K562 (cell line): Measurements from ENCODE around the gene FMNL2. TPM values are rescaled to one million over a fixed set of nuclear protein-coding genes. Genes with fewer than 3 reads are reported as not detected.

Experiments
- ATAC-seq: fragments of 200-7000 bp; cut with Tn5 transposase; 3 replicates; pipeline ENCODE4 v1.9.1; 2020; ENCODE audit warnings: moderate library complexity
- BruUV-seq: library from RNA; stranded (reverse); fragments of 400-500 nt; replicated peaks from 2 replicates; lab custom pipeline; 2021; lab: Mats Ljungman, UMichigan
- CTCF ChIA-PET: fragments of 300-600 bp; formaldehyde crosslinking; extraction: SDS; loops from one replicate; lab custom pipeline; 2021; ENCODE audit warnings: low intra/inter-chr PET ratio; lab: Yijun Ruan, JAX
- POLR2A ChIA-PET: fragments of 300-600, 350-650 bp; sonication (Branson Sonifier 250); formaldehyde crosslinking; extraction: SDS; loops from one replicate; lab custom pipeline; 2021; ENCODE audit warnings: antibody characterized with exemption, inconsistent platforms; lab: Yijun Ruan, JAX
- DNase-seq, 4 experiments: peaks; one replicate each; pipeline versions ENCODE4 v3.0.0 to v3.0.0-alpha.2; 2011 to 2018; ENCODE audit warnings: low spot score in 3 of 4, mixed read lengths in 3 of 4; ENCODE audit errors: extremely low read depth in 1 of 4
- FAIRE-seq: peaks from 2 replicates; lab custom pipeline; 2011; peaks lifted over from hg19 to GRCh38; lab: Jason Lieb, UNC
- H2AFZ ChIP-seq: 2 replicates; pipeline ENCODE4 v1.6.0; 2011; ENCODE audit warnings: low read depth, low read length, control low read depth, inconsistent platforms
- H3K27ac ChIP-seq: fragments of 200-600 bp; 3 replicates; pipeline ENCODE4 v1.8.0; 2011; ENCODE audit warnings: low read depth, mild to moderate bottlenecking, control low read depth, inconsistent platforms, low read length, moderate library complexity, mixed read lengths; ENCODE audit errors: extremely low read depth
- H3K27me3 ChIP-seq, 2 experiments: fragments of 300-600 bp in 1 of 2; 2 replicates in 1 of 2; 3 replicates in 1 of 2; pipeline versions ENCODE4 v1.6.0 to v1.8.0; 2011; ENCODE audit warnings: inconsistent platforms in 2 of 2, low read length in 2 of 2, mild to moderate bottlenecking in 1 of 2, mixed read lengths in 1 of 2, moderate library complexity in 1 of 2; ENCODE audit not compliant: control insufficient read depth in 2 of 2, insufficient read depth in 2 of 2
- H3K36me3 ChIP-seq: fragments of 300-600 bp; 3 replicates; pipeline ENCODE4 v1.8.0; 2011; ENCODE audit warnings: mild to moderate bottlenecking, low read length, inconsistent platforms; ENCODE audit not compliant: control insufficient read depth, insufficient read depth
- H3K4me1 ChIP-seq, 2 experiments: fragments of 200-600 bp in 1 of 2; replicated peaks in 1 of 2; 2 replicates in 1 of 2; 3 replicates in 1 of 2; pipeline versions ENCODE4 v1.5.1 to v1.8.0; 2011; ENCODE audit warnings: inconsistent platforms in 2 of 2, low read length in 2 of 2, mild to moderate bottlenecking in 1 of 2, mixed read lengths in 1 of 2, moderate library complexity in 1 of 2; ENCODE audit not compliant: control insufficient read depth in 2 of 2, insufficient read depth in 2 of 2
- H3K4me2 ChIP-seq: 2 replicates; pipeline ENCODE4 v1.6.1; 2011; ENCODE audit warnings: low read length, control low read depth, inconsistent platforms, mixed read lengths; ENCODE audit not compliant: insufficient read depth
- H3K4me3 ChIP-seq: fragments of 200-600 bp; sonication (generic), shearing (Covaris generic); 2 replicates; pipeline ENCODE4 v1.5.1; 2016; ENCODE audit warnings: control low read depth, inconsistent platforms
- H3K79me2 ChIP-seq: fragments of 200-600 bp; 3 replicates; pipeline ENCODE4 v1.8.0; 2011; ENCODE audit warnings: low read length, inconsistent platforms; ENCODE audit not compliant: control insufficient read depth, insufficient read depth
- H3K9ac ChIP-seq, 2 experiments: 2 replicates each; pipeline versions ENCODE4 v1.6.0 to v1.6.1; 2011; ENCODE audit warnings: low read depth in 2 of 2, low read length in 2 of 2, control low read depth in 1 of 2, inconsistent platforms in 1 of 2, mild to moderate bottlenecking in 1 of 2, mixed read lengths in 1 of 2; ENCODE audit not compliant: insufficient read depth in 1 of 2
- H3K9me1 ChIP-seq: one replicate; pipeline ENCODE4 v1.6.0; 2011; ENCODE audit warnings: inconsistent platforms, mild to moderate bottlenecking, low read length, moderate library complexity; ENCODE audit not compliant: control insufficient read depth, insufficient read depth
- H3K9me3 ChIP-seq: replicated peaks from 2 replicates; pipeline ENCODE4 v1.5.1; 2011; ENCODE audit warnings: low read depth, low read length, inconsistent platforms; ENCODE audit not compliant: control insufficient read depth, insufficient read depth
- H4K20me1 ChIP-seq: replicated peaks from 2 replicates; pipeline ENCODE4 v1.6.1; 2011; ENCODE audit warnings: low read length, inconsistent platforms, mixed read lengths; ENCODE audit not compliant: control insufficient read depth, insufficient read depth
- C11orf30 ChIP-seq: fragments of 450-650 bp; IDR thresholded peaks from 2 replicates; pipeline ENCODE4 v1.6.1; 2016; ENCODE audit warnings: low read depth, mild to moderate bottlenecking
- CBX5 ChIP-seq: IDR thresholded peaks from 2 replicates; pipeline ENCODE4 v1.6.1; 2014; ENCODE audit warnings: low read depth, borderline replicate concordance
- CEBPG ChIP-seq, 3 experiments: fragments of 200-800 bp in 1 of 3; sonication (Bioruptor generic) in 1 of 3; sonication (generic) in 1 of 3; formaldehyde crosslinking in 1 of 3; IDR thresholded peaks in 2 of 3; conservative IDR thresholded peaks in 1 of 3; 2 replicates each; pipeline versions ENCODE4 v1.6.1 to v1.8.0; 2016 to 2022; ENCODE audit warnings: missing compliant biosample characterization in 2 of 3, missing genetic modification characterization in 2 of 3, mild to moderate bottlenecking in 1 of 3, missing genetic modification reagents in 1 of 3
- MAFG ChIP-seq: fragments of 450-650 bp; conservative IDR thresholded peaks from 2 replicates; pipeline ENCODE4 v1.6.1; 2016; ENCODE audit warnings: missing genetic modification characterization, missing compliant biosample characterization
- MCM5 ChIP-seq: fragments of 450-650 bp; IDR thresholded peaks from 2 replicates; pipeline ENCODE4 v1.6.1; 2016; ENCODE audit warnings: low read depth
- PCBP2 ChIP-seq: fragments of 200-400 bp; formaldehyde crosslinking; IDR thresholded peaks from 2 replicates; pipeline ENCODE4 v1.6.1; 2018; ENCODE audit warnings: low read length, low read depth, mild to moderate bottlenecking, moderate library complexity; ENCODE audit not compliant: poor library complexity, severe bottlenecking
- STAG1 ChIP-seq: sonication (generic); formaldehyde crosslinking; IDR thresholded peaks from 2 replicates; pipeline ENCODE4 v1.5.0; 2020; ENCODE audit warnings: missing genetic modification reagents, borderline replicate concordance
- ZFP1 ChIP-seq: fragments of 450-650 bp; formaldehyde crosslinking; IDR thresholded peaks from 2 replicates; pipeline ENCODE4 v1.4.0; 2020; ENCODE audit warnings: mild to moderate bottlenecking, mixed read lengths
- ZNF282 ChIP-seq: sonication (generic); formaldehyde crosslinking; IDR thresholded peaks from 2 replicates; pipeline ENCODE4 v1.8.1; 2023; ENCODE audit warnings: missing genetic modification reagents
- ZNF316 ChIP-seq: fragments of 450-650 bp; IDR thresholded peaks from 2 replicates; pipeline ENCODE4 v1.6.1; 2016
- ZNF507 ChIP-seq: conservative IDR thresholded peaks from 2 replicates; pipeline ENCODE4 v1.6.1; 2017; ENCODE audit warnings: missing genetic modification characterization, missing compliant biosample characterization
- in situ Hi-C: fragments of 300-500 bp; cut with MboI; formaldehyde crosslinking; loops from 4 replicates; pipeline ENCODE4 v1.15.0; 2018; ENCODE audit warnings: inconsistent platforms, mixed read lengths
- intact Hi-C: fragments of 100-400 bp; cut with micrococcal nuclease; formaldehyde crosslinking; loops from 2 replicates; pipeline ENCODE4 v1.14.2; 2022
- polyA plus RNA-seq, 8 experiments: library from polyadenylated mRNA; depleted of rRNA in 4 of 8; stranded (reverse) in 5 of 8; unstranded in 3 of 8; fragments of >200 nt; fragmentation: Nextera tagmentation in 2 of 8; fragmentation: Illumina TruSeq in 1 of 8; extraction: Ambion mirVana in 2 of 8; extraction: Trizol in 1 of 8; gene quantifications; 2 replicates each; pipeline versions ENCODE4 v1.2.1 to v1.2.3, GENCODE V29; 2011 to 2014; ENCODE audit warnings: inconsistent platforms in 1 of 8, missing spikeins in 1 of 8
- total RNA-seq, 7 experiments: library from RNA; depleted of rRNA in 6 of 7; stranded (reverse); fragments of >200 nt in 6 of 7; fragmentation: Illumina TruSeq in 2 of 7; extraction: Trizol in 2 of 7; gene quantifications; 2 replicates each; pipeline versions ENCODE4 v1.2.1 to v1.2.3, GENCODE V29; 2011 to 2021; ENCODE audit warnings: low replicate concordance in 1 of 7
- TF ChIP-seq, protein P1 (sequence below): sonication (generic); formaldehyde crosslinking; IDR thresholded peaks from 2 replicates; pipeline ENCODE4 v1.8.0; 2022; ENCODE audit warnings: missing genetic modification reagents, mild to moderate bottlenecking, moderate library complexity, borderline replicate concordance

FMNL2 gene
- total and polyA plus RNA-seq, 9 of the 15 experiments (the other 6 are each of a cell fraction or from before 2014, with no cell fraction given) = 0.15 to 0.49 (median 0.24) TPM; not detected in 1

DNA sequence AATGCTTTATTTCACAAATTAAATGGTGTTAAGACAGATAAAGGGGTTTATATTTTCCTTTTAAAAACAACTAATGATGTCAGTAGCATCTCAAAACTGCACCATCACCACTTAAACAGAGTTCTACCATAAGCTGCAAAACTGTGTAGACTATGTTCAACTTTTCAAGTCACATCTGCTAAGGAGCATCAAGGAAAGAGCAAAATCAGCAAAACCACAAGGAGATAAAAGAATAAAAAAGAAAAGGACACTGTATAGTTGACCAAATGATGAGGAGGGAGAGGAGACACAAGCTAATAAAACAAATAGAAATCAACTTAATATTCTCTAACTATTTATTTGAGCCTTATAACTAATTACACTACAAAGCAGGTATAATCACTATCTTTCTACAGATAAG, 348.4 kb downstream of the FMNL2 start:
- TF ChIP-seq C11orf30 (peak; percentile 50; the same call in 1 of the 2 replicates), CBX5 (no peak), ZNF316 (peak; percentile 72)
- TF ChIP-seq, all 486 proteins: peak for 2
- FAIRE-seq (no peak), DNase-seq (no peak), ATAC-seq (no peak)
- in situ Hi-C loops = no loop called here
- H3K9ac ChIP-seq = no peak overlapping the region
- BruUV-seq = no TSS peak
- H3K27ac ChIP-seq = no peak overlapping the region
- H3K79me2 ChIP-seq = peaks cover 63% of the 10 kb centered on the region
- CTCF ChIA-PET = no interaction called here
- no peak overlapping the region for H3K4me3 ChIP-seq
- POLR2A ChIA-PET = interaction anchor here (0.7 kb wide), 1 partner anchor 117 kb away, joined by 3 read pairs; no protein-coding TSS in a partner anchor
- H3K4me2 ChIP-seq = no peak overlapping the region
- peaks cover 85% of the 10 kb centered on the region for H3K36me3 ChIP-seq
- H3K4me1 ChIP-seq = no peaks in the 10 kb centered on the region
- no peaks in the 10 kb centered on the region for H3K9me1 ChIP-seq
- intact Hi-C loops = no loop called here
- no peak overlapping the region for H2AFZ ChIP-seq
- H4K20me1 ChIP-seq = no peaks in the 10 kb centered on the region
- H3K27me3 ChIP-seq = no peaks in the 10 kb centered on the region
- H3K9me3 ChIP-seq = no peaks in the 10 kb centered on the region

DNA sequence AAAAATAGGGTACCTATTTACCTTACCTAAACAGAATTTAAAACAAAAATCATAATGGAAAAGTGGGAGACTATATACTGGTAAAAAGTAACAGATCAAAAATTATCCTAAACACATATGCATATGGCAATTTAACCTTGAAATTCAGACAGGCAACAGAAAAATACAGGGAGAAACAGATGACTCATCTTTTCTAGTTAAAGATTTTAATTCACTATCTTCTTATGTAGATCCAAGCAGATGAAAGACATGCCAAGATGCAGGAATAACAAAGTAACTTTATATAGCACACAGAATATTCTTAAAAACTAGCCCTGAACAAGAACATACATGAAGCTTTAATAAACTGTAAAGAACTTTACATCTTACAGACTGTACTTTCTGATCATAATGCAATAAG, 351.3 kb downstream of the FMNL2 start:
- intact Hi-C loops (no loop called here), in situ Hi-C loops (no loop called here)
- POLR2A ChIA-PET = no interaction called here
- ATAC-seq = no peak
- Histone ChIP-seq H3K27me3 (no peaks in the 10 kb centered on the region), H2AFZ (no peak overlapping the region), H3K36me3 (peaks cover 78% of the 10 kb centered on the region), H3K79me2 (peaks cover 71% of the 10 kb centered on the region), H3K9me1 (no peaks in the 10 kb centered on the region), H4K20me1 (no peaks in the 10 kb centered on the region), H3K27ac (no peak overlapping the region), H3K4me1 (no peaks in the 10 kb centered on the region), H3K4me2 (no peak overlapping the region), H3K4me3 (no peak overlapping the region), H3K9me3 (no peaks in the 10 kb centered on the region), H3K9ac (no peak overlapping the region)
- no peak for FAIRE-seq
- CTCF ChIA-PET = no interaction called here
- BruUV-seq = no TSS peak
- DNase-seq = no peak
- TF ChIP-seq ZNF316 (peak; percentile 78), STAG1 (CRISPR knock-in tag) (no peak), ZNF282 (CRISPR knock-in tag) (no peak), MCM5 (no peak), MAFG (peak; percentile 43; the same call in 1 of the 2 replicates), ZNF507 (tag) (no peak), ZFP1 (CRISPR knock-in tag) (no peak), CEBPG (CRISPR knock-in tag; IDR thresholded peaks at IDR 0.05) (no peak), CEBPG (tag; conservative IDR thresholded peaks at IDR 0.05 in 1 of 2, IDR thresholded peaks at IDR 0.05 in 1 of 2) (no peak), PCBP2 (no peak), C11orf30 (peak; percentile 64)
- TF ChIP-seq, protein P1, sequence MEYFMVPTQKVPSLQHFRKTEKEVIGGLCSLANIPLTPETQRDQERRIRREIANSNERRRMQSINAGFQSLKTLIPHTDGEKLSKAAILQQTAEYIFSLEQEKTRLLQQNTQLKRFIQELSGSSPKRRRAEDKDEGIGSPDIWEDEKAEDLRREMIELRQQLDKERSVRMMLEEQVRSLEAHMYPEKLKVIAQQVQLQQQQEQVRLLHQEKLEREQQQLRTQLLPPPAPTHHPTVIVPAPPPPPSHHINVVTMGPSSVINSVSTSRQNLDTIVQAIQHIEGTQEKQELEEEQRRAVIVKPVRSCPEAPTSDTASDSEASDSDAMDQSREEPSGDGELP (CRISPR knock-in tag) = no peak
